ENCODE measurements around the gene MGAT3.
"Not testable (repeated sequence)": the region's sequence is repeated elsewhere in the genome, so short reads cannot be mapped to it uniquely, and the experiment has no call there.

Gene MGAT3

DNA sequence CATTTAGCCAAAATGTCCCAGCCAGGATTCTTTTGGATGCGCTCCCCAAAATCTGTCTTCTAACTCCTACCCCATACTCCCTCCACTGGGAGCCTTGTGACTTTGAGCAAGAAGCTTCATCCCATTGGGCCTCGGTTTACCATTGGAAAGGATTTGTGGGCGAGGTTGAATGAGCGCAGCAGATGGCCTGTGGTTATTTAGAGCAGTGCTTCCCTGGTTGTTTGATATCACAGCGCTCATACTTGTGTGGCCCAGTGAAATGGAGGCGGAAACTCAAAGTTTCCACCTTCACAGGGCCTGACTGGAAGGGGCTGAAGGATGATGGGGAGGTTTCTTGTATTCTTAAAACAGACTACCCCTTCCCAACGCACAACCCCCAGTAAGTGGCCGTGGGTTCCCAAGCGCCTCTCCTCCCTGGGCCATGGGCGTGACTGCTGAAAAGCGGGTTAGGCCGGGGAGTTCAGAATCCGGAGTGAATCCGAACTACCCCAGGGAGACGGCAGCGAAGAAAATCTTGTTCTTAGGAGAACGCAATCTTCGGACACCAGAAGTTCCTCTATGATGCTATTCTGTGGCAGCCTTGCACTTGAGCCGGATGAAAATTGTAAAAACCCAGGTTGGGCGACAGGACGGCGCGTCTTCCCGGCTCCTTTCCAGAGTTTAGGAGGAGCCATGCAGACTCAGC is 62.3 kb downstream of the MGAT3 start:
- no peak for DNase-seq

DNA sequence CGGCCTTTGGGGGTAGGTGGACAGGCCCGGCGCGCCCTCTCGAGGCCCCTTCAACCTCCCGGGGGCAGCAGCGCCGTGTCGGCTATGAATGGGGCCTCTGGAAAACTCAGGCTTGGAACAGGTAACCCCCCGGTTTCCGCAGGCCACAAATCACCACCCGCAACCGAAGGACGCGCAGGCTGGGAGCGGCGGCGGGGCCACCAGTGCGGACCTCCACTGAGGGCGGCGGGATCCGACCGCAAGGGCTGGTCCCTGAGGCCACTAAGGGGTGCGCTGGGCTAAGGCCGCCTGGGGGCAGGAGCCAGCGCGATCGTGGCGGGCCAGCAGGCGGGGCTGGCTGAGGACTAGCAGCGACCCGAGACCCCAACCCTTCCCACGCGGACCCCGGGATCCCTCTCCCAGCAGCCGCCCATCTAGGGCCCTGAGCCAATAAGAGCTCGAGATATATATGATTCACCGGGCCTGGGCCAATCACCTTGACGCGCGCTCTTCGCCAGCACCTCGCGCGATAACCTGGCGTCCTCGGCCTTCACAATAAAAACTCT is 62.9 kb downstream of the MGAT3 start:
- peak; percentile 84 for DNase-seq

DNA sequence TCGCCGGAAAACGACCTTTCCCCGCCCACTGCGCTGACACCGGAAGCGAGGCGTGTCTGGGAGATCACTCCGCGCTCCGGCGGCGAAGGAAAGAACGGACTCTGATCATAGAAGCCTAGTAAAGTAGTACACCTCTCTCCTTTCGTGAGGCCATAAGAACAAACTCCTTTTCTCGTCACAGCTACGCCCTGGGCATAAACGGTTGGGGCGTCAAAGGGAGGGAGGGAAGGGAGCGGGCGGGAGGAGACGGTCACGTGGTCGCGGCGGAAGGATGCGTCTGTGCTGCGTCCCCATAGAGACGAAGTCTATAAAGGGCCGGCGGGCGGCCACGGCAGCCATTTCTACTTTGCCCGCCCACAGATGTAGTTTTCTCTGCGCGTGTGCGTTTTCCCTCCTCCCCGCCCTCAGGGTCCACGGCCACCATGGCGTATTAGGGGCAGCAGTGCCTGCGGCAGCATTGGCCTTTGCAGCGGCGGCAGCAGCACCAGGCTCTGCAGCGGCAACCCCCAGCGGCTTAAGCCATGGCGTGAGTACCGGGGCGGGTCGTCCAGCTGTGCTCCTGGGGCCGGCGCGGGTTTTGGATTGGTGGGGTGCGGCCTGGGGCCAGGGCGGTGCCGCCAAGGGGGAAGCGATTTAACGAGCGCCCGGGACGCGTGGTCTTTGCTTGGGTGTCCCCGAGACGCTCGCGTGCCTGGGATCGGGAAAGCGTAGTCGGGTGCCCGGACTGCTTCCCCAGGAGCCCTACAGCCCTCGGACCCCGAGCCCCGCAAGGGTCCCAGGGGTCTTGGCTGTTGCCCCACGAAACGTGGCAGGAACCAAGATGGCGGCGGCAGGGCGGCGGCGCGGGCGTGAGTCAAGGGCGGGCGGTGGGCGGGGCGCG is 63.7 kb downstream of the MGAT3 start, which contains the start of gene ATF4:
ATF4 (plus strand) TSS at position 337 of the 880 bp plus-strand sequence. CDS start 884 bp downstream, outside the sequence.
- DNase-seq, result peak; percentile 79

DNA sequence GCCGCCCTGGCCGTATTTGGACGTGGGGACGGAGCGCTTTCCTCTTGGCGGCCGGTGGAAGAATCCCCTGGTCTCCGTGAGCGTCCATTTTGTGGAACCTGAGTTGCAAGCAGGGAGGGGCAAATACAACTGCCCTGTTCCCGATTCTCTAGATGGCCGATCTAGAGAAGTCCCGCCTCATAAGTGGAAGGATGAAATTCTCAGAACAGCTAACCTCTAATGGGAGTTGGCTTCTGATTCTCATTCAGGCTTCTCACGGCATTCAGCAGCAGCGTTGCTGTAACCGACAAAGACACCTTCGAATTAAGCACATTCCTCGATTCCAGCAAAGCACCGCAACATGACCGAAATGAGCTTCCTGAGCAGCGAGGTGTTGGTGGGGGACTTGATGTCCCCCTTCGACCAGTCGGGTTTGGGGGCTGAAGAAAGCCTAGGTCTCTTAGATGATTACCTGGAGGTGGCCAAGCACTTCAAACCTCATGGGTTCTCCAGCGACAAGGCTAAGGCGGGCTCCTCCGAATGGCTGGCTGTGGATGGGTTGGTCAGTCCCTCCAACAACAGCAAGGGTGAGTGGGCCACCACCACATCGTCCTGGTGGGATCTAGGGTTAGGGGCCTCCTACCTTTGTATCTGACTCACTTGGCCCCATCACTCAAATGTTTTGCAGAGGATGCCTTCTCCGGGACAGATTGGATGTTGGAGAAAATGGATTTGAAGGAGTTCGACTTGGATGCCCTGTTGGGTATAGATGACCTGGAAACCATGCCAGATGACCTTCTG is 64.5 kb downstream of the MGAT3 start:
- DNase-seq, result not testable (repeated sequence)

DNA sequence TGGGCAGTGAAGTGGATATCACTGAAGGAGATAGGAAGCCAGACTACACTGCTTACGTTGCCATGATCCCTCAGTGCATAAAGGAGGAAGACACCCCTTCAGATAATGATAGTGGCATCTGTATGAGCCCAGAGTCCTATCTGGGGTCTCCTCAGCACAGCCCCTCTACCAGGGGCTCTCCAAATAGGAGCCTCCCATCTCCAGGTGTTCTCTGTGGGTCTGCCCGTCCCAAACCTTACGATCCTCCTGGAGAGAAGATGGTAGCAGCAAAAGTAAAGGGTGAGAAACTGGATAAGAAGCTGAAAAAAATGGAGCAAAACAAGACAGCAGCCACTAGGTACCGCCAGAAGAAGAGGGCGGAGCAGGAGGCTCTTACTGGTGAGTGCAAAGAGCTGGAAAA is 65.3 kb downstream of the MGAT3 start:
- DNase-seq, result not testable (repeated sequence)

DNA sequence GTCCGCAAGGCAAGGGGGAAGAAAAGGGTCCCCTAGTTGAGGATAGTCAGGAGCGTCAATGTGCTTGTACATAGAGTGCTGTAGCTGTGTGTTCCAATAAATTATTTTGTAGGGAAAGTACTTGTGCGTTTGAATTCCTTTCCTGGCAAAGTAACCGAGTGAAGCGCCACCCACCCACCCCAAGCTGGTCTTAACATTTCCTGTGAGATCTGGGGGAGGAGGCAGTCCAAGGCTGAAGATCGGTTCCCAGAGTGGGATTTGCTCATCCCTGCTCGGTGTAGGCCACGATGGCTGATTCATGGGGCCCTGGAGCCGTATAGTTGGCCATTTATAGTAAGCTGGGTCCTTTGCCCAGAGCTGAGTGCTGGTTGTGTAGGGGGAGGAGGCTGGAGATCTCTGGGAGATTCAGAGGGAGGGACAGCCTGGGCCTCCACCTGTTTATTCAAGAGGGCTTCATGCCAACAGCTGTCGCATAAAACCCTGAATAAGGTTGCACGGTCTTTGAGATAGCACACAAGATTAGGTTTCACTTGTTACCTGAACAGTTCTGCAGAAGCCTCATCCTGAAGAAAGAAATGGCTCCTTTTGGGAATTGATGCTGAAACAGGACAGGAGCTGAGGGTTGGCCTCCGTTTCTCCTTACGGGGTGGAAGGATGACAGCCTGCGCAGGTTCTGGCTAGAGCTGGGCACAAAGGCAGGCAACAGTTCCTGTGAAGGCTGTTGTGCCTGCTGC is 65.9 kb downstream of the MGAT3 start:
- DNase-seq, result no peak

DNA sequence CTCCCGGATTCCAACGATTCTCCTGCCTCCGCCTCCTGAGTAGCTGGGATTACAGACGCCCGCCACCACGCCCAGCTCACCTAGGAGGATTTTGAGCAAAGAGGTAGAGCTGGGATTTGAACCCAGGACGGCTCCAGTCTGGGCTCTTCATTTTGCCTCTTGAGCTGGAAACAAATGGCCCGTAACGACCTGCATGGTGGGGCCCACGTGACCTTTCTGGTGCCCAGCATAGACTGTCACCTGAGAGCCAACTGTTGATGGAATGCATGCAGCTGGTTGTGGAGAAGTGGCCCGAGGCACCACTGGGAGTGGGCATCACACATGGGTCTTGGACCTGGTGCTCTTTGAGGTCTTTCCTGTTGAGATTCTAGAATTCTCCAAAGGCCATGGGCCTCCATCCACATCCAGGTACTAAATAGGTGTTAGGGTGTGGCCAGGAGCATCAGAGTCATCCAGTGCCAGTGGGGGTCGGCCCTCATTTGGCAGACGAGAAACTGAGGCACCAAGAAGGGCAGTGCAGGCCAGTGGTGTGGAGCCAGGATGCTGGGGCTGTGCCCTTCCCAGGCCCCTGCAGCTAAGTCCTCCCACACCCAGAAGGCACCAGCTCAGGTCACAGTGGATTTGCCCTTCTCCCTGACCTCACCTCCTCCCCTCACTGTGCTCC is 67.4 kb downstream of the MGAT3 start:
- no peak for DNase-seq

DNA sequence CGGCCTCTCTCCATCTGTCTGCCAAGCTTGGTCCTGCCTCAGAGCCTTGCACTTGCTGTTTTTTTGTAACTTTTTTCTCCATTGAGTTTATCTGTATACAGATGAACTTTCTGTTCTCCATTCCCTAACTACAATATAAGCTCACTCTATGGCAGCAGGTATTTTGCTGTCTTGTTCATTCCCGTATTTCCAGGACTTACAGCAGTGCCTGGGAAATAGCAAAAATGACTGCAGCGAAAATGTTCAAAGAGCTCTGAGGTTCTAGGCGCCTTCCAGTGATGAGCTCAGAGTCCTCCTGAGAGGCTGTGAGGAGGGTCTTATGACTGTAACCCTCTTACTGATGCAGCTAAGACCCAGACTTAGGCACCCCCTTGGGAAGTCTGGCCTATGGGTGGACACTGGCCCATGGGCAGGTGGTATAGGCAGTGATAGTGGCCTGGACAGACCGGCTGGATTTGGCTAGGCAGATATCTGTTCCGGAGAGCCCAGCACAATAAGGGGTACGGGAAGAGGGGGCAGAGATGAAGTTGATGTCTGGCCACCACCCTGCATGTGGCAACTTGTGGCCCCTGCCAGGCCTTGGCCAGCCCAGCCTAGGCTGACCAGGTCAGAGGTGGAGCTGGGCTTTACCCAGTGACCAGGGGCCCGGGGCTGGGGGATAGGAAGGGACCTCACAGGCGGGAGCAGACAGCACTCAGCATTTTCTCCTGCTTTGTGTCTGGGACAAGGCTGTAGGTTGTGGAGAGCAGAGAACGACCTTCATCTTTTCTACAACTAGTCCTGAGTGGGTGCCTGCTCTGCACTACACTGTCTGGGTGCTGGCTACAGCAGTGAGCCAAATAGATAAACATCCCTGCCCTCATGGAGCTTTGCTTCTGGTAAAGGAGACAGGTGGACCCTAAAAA is 68.2 kb downstream of the MGAT3 start:
- no peak for DNase-seq

DNA sequence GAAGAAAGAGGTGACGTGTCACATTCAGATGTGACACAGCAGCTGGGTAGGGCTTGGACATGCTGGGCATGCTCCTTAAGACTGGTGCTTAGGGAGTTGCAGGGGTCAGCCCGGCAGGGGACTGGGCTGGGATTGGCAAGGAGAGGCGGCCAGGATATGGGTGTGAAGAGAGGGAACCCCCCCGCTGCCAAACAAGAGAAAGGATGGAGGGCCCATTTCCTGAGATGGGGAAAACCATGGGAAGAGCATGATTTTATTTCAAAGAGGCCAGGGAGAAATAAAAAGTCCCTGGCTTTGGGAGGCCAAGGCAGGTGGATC is 68.8 kb downstream of the MGAT3 start:
- no peak for DNase-seq

DNA sequence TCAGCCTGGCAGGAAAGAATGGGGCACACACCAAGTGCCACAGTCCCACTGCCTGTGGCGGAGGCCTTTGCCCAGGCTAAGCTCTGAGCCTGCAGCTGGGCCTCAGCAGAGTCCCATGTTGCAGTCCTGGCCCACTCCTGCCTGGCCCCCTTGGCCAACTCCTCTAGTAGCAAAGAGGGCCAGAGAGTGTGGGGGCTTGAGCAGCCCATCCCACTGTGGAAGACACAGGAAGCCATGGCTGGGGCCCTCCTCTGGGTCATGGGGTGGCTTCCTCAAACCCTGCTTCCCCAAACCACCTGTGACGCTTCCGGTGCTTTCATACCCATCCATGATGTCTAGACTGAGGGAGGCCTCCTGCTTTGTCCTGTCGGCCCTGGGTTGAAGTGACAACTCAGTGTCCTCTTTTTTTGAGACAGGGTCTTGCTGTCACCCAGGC is 69.9 kb downstream of the MGAT3 start:
- DNase-seq, result no peak

DNA sequence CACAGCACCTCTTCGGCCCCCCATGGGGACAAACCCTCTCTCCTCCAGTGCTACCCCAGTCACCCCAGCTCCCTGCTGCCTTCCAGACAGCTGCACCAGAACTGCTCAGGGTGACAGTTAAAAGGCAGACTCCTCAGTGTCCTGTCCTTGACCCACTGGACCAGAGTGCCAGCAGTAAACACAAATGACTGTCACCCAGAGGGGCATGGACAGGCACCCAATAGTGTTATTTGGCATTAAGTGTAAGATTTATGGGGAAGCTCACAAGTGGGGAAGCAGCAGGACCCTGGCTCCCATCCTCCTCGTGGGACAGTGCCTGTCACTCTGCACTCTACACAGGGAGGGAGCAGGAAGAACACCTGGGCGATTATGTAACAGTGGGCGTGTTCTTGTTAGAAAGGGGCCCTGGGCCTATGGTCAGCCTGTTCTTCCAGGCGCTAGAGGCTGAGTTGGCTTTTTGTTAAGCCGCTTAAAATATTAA is 70.7 kb downstream of the MGAT3 start:
- DNase-seq, result no peak

DNA sequence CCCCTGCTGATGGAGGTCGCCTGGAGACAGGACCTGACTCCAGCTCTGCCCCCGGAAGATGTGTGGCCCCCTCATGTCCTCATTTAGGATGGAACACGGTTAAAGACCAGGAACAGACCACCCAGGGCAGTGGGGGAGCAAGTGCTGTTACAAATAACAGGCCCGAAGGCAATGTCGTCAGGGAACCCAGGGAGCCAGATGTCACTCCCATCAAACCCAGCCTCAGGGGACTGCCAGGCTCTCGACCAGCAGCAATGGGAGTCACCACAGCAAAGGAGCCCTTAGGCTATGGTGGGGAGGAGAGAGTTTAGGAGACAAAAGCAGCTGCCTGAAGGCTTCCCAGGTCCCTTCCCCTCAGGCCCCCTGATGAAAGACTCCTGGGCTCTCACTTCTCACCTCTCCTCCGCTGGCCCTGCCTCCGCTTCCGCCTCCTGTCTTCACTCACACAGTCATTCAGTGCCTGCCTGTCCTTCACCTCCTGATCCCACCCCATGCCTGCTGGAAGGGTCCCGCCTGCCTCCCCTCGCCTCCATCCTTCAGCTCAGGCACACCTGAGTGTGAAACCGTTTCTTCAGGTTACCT is 71.4 kb downstream of the MGAT3 start:
- no peak for DNase-seq

DNA sequence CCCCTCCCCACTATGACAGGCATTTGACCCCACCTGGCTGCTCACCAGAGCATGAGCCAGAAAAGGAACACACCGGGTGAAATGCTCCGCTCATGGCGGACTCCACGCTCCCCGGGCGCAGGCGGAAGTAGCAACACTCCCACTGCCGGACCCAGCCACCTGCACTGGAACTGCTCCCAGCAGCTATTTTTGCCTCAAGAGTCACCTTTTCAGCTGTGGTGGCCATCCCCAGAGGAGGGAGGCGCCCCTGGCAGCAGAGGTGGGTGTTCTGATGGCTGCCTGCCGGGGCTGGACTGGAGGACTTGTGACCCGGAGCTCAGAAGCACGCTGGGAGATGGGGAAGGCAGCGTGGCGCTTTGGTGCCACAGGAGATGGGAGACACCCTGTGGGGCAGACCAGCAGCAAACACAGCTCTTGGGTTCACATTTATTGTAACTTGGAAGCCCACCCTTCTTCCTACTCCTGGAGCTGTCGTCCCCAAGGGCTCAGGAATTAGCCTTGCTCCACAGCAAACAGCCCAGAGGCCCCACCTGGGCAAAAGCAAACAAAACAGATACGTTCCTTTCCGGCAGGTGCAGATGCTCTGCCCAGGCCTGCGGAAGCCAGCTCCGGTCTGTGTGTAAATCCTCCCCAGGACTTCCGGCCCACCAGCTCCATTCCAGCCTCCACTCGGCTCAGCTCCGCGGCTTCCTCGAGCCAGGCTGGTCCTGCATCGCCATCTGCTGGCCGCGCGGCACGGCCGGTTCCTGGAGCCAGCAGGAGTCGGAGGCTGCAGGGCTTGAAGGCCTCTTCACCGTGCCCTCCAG is 72.1 kb downstream of the MGAT3 start:
- peak; percentile 79 for DNase-seq

DNA sequence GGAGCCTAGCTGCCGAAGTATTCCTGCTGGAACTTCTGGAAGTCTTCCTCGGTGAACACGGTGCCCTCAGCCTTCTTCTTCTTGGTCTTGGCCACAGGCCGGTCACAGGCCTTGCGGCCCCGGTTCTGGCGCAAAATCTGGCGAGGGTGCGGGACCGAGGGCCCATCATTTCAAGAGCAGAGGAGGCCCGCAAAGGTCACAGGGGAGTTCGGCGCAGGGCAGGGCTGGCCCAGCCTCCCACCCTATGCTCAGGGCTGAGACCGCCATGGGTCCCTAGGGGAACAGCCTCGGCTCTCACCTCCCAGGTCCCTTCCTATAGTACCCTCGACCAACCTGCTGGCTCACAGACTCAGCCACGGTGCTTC is 72.7 kb downstream of the MGAT3 start:
- no peak for DNase-seq

DNA sequence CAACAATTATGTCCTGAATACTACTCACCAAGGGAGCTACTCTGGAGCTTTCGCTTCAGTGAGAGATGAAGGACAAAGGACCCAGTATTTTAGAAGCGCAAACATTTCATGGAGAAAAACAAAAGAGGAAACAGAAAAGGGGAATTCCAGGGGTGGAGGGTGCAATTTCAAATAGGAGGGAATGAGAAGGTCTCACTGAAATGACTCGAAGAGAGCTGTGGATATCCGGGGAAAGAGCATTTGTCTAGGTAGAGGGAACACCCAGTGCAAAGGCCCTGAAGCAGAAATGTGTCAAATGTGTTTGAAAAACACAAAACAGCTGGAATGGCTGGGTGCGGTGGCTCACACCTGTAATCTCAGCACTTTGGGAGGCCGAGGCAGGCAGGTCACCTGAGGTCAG is 73.3 kb downstream of the MGAT3 start:
- DNase-seq, result no peak

DNA sequence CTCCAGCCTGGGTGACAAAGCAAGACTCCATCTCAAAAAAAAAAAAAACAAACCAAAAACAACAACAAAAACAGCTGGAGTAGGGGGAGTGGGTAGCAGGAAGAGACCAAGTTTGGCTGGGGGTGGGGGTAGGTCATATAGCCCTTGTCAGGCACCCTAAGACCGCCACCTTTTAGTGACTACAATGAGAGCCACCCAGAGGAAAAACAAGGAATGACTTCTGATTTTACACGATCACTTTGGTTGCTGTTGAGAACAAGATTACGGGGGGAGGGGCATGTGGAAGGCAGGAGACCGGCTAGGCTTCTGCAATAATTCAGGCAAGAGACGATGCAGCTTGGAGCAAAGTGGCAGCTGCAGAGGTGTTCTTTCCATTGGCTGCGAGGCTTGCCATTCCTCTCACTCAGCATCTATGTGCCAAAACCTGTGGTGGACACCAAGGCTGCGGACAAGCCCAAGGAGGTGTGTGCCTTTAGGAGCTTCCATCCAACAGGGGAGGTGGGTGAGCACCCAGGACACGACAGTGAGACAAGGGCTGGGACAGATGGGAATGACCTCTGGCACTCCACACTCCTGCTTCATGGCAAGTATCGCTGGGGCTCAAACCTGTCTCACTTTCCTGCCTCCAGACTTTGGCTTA is 74.0 kb downstream of the MGAT3 start:
- DNase-seq, result no peak

DNA sequence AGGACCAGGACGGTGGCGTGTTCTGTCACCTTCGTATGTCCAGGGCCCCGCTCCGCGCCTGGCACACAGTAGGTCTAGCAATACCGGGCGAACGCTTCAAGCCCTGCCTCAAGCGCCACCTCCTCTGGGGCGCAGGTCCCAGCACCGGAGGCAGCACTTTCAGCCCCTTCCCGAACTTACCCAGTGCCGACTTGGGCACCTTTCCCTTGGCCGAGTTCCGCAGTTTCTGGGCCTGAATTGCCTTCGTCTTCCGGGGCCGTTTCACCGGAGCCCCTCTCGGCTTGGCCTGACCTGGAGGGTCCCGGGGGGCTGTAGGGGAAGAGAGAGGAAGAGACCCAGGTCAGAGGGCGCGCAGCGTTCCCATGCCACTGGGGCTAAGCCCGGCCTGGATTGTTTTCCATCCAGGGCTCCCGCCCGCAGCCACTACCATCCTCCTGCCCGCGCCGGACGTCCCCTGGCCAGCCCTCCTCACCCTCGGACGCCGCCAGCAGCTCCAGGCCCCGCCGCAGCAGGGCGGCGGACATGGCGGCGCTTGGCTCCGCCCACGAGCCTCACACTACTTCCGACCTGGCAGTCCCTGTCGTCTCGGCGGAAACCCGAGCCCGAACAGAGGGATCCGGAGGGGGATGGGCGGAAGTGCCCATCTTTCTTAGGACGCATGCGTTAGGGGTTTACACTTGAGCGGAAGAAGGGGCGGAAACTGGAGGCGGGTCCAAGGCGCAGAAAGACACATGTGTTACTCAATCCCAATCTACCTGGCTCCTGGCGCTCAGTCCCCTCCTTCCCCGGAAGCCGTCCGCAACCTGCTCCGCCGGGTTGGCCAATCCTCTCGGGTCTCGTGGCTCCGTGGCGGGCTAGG is 75.6 kb downstream of the MGAT3 start, which contains the start of gene RPS19BP1:
RPS19BP1 (minus strand) TSS at position 534 of the 859 bp plus-strand sequence; CDS start at position 524, 10 bp downstream.
- peak; percentile 83 for DNase-seq

DNA sequence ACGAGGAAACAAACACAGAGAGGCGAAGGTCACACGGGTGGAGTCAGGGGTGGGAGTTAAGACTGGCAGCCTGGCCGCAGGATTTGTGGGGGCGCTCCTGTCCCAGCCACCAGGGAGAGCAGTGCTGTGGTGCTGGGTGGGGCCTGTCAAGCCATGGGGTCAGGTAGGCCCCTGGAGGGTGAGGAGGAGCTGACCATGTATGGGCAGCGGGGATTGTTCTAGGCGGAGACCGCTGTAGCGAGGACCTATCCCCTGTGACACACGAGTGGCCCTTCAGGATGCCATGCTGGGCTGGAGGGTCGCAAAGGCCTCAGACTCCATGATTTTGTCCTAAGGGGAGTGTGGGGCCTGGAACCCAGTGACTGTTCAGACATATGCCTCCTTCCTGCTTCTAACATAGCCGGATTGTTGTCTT is 77.3 kb downstream of the MGAT3 start:
- no peak for DNase-seq

Measured in activated gamma-delta T cell (primary cell).